Mucosa of descending colon (tissue), 3 donors: ENCODE results near the gene PSG11. TPM values are rescaled to one million over a fixed set of nuclear protein-coding genes. Genes with fewer than 3 reads are reported as not detected.
"Not testable (repeated sequence)": the region's sequence is repeated elsewhere in the genome, so short reads cannot be mapped to it uniquely, and the experiment has no call there.

ENCODE experiments used
- ATAC-seq: fragments of 200-7000 bp; cut with Tn5 transposase; one replicate; pipeline ENCODE4 v1.9.1; 2020; ENCODE audit warnings: mild to moderate bottlenecking, moderate library complexity
- DNase-seq, 3 donors: peaks; one replicate each; pipeline ENCODE4 v3.0.0-alpha.2; 2020
- H3K36me3 ChIP-seq: fragments of 200-600 bp; one replicate; pipeline ENCODE4 v1.8.0; 2021; ENCODE audit warnings: low read depth, mild to moderate bottlenecking
- H3K4me1 ChIP-seq: fragments of 200-600 bp; one replicate; pipeline ENCODE4 v1.8.0; 2021; ENCODE audit warnings: low read depth, mild to moderate bottlenecking
- H3K4me3 ChIP-seq: fragments of 200-600 bp; one replicate; pipeline ENCODE4 v1.8.0; 2021; ENCODE audit warnings: mild to moderate bottlenecking
- H3K9me3 ChIP-seq: fragments of 200-600 bp; one replicate; pipeline ENCODE4 v1.8.0; 2021; ENCODE audit warnings: mild to moderate bottlenecking
- CTCF ChIP-seq: fragments of 200-600 bp; IDR thresholded peaks from one replicate; pipeline ENCODE4 v1.8.0; 2022; ENCODE audit warnings: antibody characterized with exemption, mild to moderate bottlenecking
- intact Hi-C, 2 donors: fragments of 100-400 bp; cut with DNase I in 1 of 2; cut with micrococcal nuclease in 1 of 2; formaldehyde crosslinking; loops; one replicate each; pipeline versions ENCODE4 v1.11.0 to v1.11.1; 2022; cut with DNase I, micrococcal nuclease
- long read RNA-seq, 2 donors: library from polyadenylated mRNA; unstranded; transcript quantifications; one replicate each; pipeline ENCODE4 v2.0.0, GENCODE V29; 2019 to 2021
- total RNA-seq, 3 donors: library from RNA; stranded (reverse); fragmentation: NEBNext Ultra II Directional in 2 of 3; extraction: Animal tissue kit (Norgen Biotek cat#: 25700) in 2 of 3; gene quantifications; one replicate each; pipeline versions ENCODE4 v1.2.1 to v1.2.4, GENCODE V29; 2021 to 2023
- donor health status: DM: no; HTN: no; CAD: no; lungs with moderate emphysema.
- donor health status: DM: no; HTN: no; CAD: no.
- donor health status: DM: no; HTN: yes; CAD: no.

Gene PSG11
- total RNA-seq = not detected
- long read RNA-seq, donor 1 = 0 reads
- long read RNA-seq, donor 2 = 0 reads

GRCh38 chr19:43026369-43026768 lies at the start of gene PSG11:
TSS of gene PSG11 (minus strand) at chr19:43026469. CDS start at chr19:43026372, 97 bp downstream.
- intact Hi-C loops, ATAC-seq, H3K4me3 ChIP-seq, H3K36me3 ChIP-seq, H3K9me3 ChIP-seq, H3K4me1 ChIP-seq, DNase-seq: not testable (repeated sequence)

GRCh38 chr19:43062418-43062817 lies 36.1 kb upstream of the PSG11 start:
- DNase-seq, intact Hi-C loops, H3K4me3 ChIP-seq: not testable (repeated sequence)

GRCh38 chr19:43061326-43061725 lies 35.1 kb upstream of the PSG11 start:
- H3K4me1 ChIP-seq, ATAC-seq, DNase-seq, H3K4me3 ChIP-seq, H3K36me3 ChIP-seq, H3K9me3 ChIP-seq, intact Hi-C loops: not testable (repeated sequence)

More at GRCh38 chr19:43062418-43062817, 36.1 kb upstream of the PSG11 start:
- not testable (repeated sequence) for H3K4me1 ChIP-seq, H3K9me3 ChIP-seq, H3K36me3 ChIP-seq, ATAC-seq

- intact Hi-C loops, H3K36me3 ChIP-seq, H3K9me3 ChIP-seq, DNase-seq, ATAC-seq, H3K4me1 ChIP-seq, H3K4me3 ChIP-seq: not testable (repeated sequence)
These were observed 34.0 kb upstream of the PSG11 start for GRCh38 chr19:43060254-43060653.

- H3K4me3 ChIP-seq, ATAC-seq, H3K36me3 ChIP-seq, DNase-seq, H3K4me1 ChIP-seq, intact Hi-C loops: not testable (repeated sequence)
- H3K9me3 ChIP-seq = peaks cover 11% of the 10 kb centered on the region
These were observed 33.2 kb upstream of the PSG11 start for GRCh38 chr19:43059482-43059881.

- H3K36me3 ChIP-seq, H3K4me1 ChIP-seq, H3K4me3 ChIP-seq, intact Hi-C loops, DNase-seq, ATAC-seq: not testable (repeated sequence)
- H3K9me3 ChIP-seq = peaks cover 11% of the 10 kb centered on the region
These were observed 32.2 kb upstream of the PSG11 start for GRCh38 chr19:43058440-43058839.

GRCh38 chr19:43047966-43048365 lies 21.7 kb upstream of the PSG11 start:
- ATAC-seq, H3K4me3 ChIP-seq, intact Hi-C loops, H3K36me3 ChIP-seq, H3K4me1 ChIP-seq, H3K9me3 ChIP-seq, DNase-seq: not testable (repeated sequence)

- H3K9me3 ChIP-seq, intact Hi-C loops, H3K36me3 ChIP-seq, H3K4me3 ChIP-seq, H3K4me1 ChIP-seq, DNase-seq, ATAC-seq: not testable (repeated sequence)
These were observed 20.3 kb upstream of the PSG11 start for GRCh38 chr19:43046578-43046977.

- H3K36me3 ChIP-seq, DNase-seq, H3K4me1 ChIP-seq, intact Hi-C loops, H3K9me3 ChIP-seq, H3K4me3 ChIP-seq, ATAC-seq: not testable (repeated sequence)
These were observed 17.4 kb upstream of the PSG11 start for GRCh38 chr19:43043492-43044180.

GRCh38 chr19:43031645-43032044 lies 5.4 kb upstream of the PSG11 start:
- DNase-seq, ATAC-seq, H3K36me3 ChIP-seq, H3K4me3 ChIP-seq, intact Hi-C loops, H3K4me1 ChIP-seq, H3K9me3 ChIP-seq: not testable (repeated sequence)

GRCh38 chr19:43028866-43029265 lies 2.6 kb upstream of the PSG11 start:
- no peaks in the 10 kb centered on the region for H3K9me3 ChIP-seq
- no peak for DNase-seq
- intact Hi-C loops = no loop called here
- no peaks in the 10 kb centered on the region for H3K4me1 ChIP-seq
- H3K36me3 ChIP-seq = no peaks in the 10 kb centered on the region
- TF ChIP-seq CTCF = no peak
- H3K4me3 ChIP-seq = no peak overlapping the region
- ATAC-seq = no peak

- ATAC-seq, intact Hi-C loops, H3K4me1 ChIP-seq, H3K4me3 ChIP-seq, H3K9me3 ChIP-seq, H3K36me3 ChIP-seq, DNase-seq: not testable (repeated sequence)
These were observed 1.7 kb upstream of the PSG11 start for GRCh38 chr19:43027985-43028384.

GRCh38 chr19:43027061-43027460 lies 792 bp upstream of the PSG11 start:
- H3K4me1 ChIP-seq, intact Hi-C loops, DNase-seq: not testable (repeated sequence)

GRCh38 chr19:43022098-43022497 lies 4.2 kb downstream of the PSG11 start:
- H3K36me3 ChIP-seq, ATAC-seq, H3K4me1 ChIP-seq, intact Hi-C loops, H3K9me3 ChIP-seq, H3K4me3 ChIP-seq, DNase-seq: not testable (repeated sequence)

More at GRCh38 chr19:43027061-43027460, 792 bp upstream of the PSG11 start:
- ATAC-seq, H3K4me3 ChIP-seq, H3K36me3 ChIP-seq, H3K9me3 ChIP-seq: not testable (repeated sequence)
